OCI-LY7 (cell line): ENCODE data around the gene PCDHB8. TPM values are rescaled to one million over a fixed set of nuclear protein-coding genes. Genes with fewer than 3 reads are reported as not detected.
"Not testable (repeated sequence)": the region's sequence is repeated elsewhere in the genome, so short reads cannot be mapped to it uniquely, and the experiment has no call there.

Experiments
- BruUV-seq: library from RNA; stranded (reverse); fragments of 400-500 nt; replicated peaks from 2 replicates; lab custom pipeline; 2021; lab: Mats Ljungman, UMichigan
- CTCF ChIA-PET: fragments of 300-600 bp; sonication (Branson Sonifier 250); formaldehyde crosslinking; loops from one replicate; lab custom pipeline; 2022; ENCODE audit warnings: antibody characterized with exemption; ENCODE audit not compliant: unreplicated experiment; lab: Charles Lee
- POLR2A ChIA-PET: fragments of 300-600 bp; sonication (Branson Sonifier 250); formaldehyde crosslinking; loops from one replicate; lab custom pipeline; 2022; ENCODE audit warnings: antibody characterized with exemption; lab: Charles Lee
- DNase-seq: peaks from one replicate; pipeline ENCODE4 v3.0.0-alpha.2; 2015; ENCODE audit warnings: low spot score
- H2AFZ ChIP-seq: fragments of 200-600 bp; sonication (generic), shearing (Covaris generic); 2 replicates; pipeline ENCODE4 v1.6.1; 2014; ENCODE audit warnings: mild to moderate bottlenecking, antibody characterized with exemption, low read length, moderate library complexity
- H3K27ac ChIP-seq: fragments of 200-600 bp; sonication (generic); 2 replicates; pipeline ENCODE4 v1.5.1; 2014; ENCODE audit warnings: mixed run types, low read depth, mild to moderate bottlenecking, moderate library complexity, low read length, inconsistent platforms; ENCODE audit not compliant: poor library complexity, severe bottlenecking
- H3K36me3 ChIP-seq: fragments of 200-600 bp; sonication (generic); 2 replicates; pipeline ENCODE4 v1.6.1; 2014; ENCODE audit warnings: mild to moderate bottlenecking, antibody characterized with exemption, low read length, moderate library complexity, mixed read lengths; ENCODE audit not compliant: insufficient read depth
- H3K4me1 ChIP-seq: fragments of 200-600 bp; sonication (generic); 2 replicates; pipeline ENCODE4 v1.5.1; 2014; ENCODE audit warnings: mild to moderate bottlenecking, low read length; ENCODE audit not compliant: insufficient read depth, poor library complexity, severe bottlenecking
- H3K4me2 ChIP-seq: fragments of 200-600 bp; sonication (generic); 2 replicates; pipeline ENCODE4 v1.6.1; 2014; ENCODE audit warnings: mild to moderate bottlenecking, low read length
- H3K4me3 ChIP-seq: fragments of 200-600 bp; sonication (generic); 2 replicates; pipeline ENCODE4 v1.5.1; 2014; ENCODE audit warnings: mild to moderate bottlenecking, low read depth, low read length; ENCODE audit not compliant: poor library complexity, severe bottlenecking
- H3K79me2 ChIP-seq: fragments of 200-600 bp; sonication (generic); 2 replicates; pipeline ENCODE4 v1.6.1; 2016; ENCODE audit warnings: low read depth, mild to moderate bottlenecking, low read length, moderate library complexity, mixed read lengths; ENCODE audit not compliant: insufficient read depth
- H3K9me2 ChIP-seq: fragments of 200-600 bp; sonication (generic); 2 replicates; pipeline ENCODE4 v1.6.1; 2016; ENCODE audit warnings: mild to moderate bottlenecking, low read length, mixed read lengths; ENCODE audit not compliant: insufficient read depth
- H3K9me3 ChIP-seq: fragments of 200-600 bp; sonication (generic); 2 replicates; pipeline ENCODE4 v1.6.1; 2014; ENCODE audit warnings: mild to moderate bottlenecking, mixed run types, low read length, mixed read lengths
- H4K20me1 ChIP-seq: fragments of 200-600 bp; sonication (generic); 2 replicates; pipeline ENCODE4 v1.6.1; 2014; ENCODE audit warnings: mild to moderate bottlenecking, antibody characterized with exemption, low read length, moderate library complexity, mixed read lengths; ENCODE audit not compliant: insufficient read depth
- EZH2phosphoT487 ChIP-seq: fragments of 200-600 bp; sonication (generic); IDR thresholded peaks from 2 replicates; pipeline ENCODE4 v1.6.1; 2018; ENCODE audit warnings: low read depth, borderline replicate concordance, mild to moderate bottlenecking, mixed run types, antibody characterized with exemption, low read length, moderate library complexity, mixed read lengths
- intact Hi-C: fragments of 100-400 bp; cut with micrococcal nuclease; formaldehyde crosslinking; loops from one replicate; pipeline ENCODE4 v1.10.0; 2022; ENCODE audit not compliant: unreplicated experiment
- total RNA-seq, 2 experiments: library from RNA; depleted of rRNA in 1 of 2; stranded (reverse); fragments of >200 nt in 1 of 2; shearing (Covaris generic) in 1 of 2; gene quantifications; 2 replicates each; pipeline ENCODE4 v1.2.3, GENCODE V29; 2014 to 2022
- TF ChIP-seq, protein P1 (sequence below): fragments of 200-600 bp; sonication (generic); conservative IDR thresholded peaks from 2 replicates; pipeline ENCODE4 v1.5.1; 2014; ENCODE audit warnings: mild to moderate bottlenecking, antibody characterized with exemption, low read length, moderate library complexity, mixed read lengths

Gene PCDHB8
- total RNA-seq, 2 experiments from 2014 or later: not detected

DNA sequence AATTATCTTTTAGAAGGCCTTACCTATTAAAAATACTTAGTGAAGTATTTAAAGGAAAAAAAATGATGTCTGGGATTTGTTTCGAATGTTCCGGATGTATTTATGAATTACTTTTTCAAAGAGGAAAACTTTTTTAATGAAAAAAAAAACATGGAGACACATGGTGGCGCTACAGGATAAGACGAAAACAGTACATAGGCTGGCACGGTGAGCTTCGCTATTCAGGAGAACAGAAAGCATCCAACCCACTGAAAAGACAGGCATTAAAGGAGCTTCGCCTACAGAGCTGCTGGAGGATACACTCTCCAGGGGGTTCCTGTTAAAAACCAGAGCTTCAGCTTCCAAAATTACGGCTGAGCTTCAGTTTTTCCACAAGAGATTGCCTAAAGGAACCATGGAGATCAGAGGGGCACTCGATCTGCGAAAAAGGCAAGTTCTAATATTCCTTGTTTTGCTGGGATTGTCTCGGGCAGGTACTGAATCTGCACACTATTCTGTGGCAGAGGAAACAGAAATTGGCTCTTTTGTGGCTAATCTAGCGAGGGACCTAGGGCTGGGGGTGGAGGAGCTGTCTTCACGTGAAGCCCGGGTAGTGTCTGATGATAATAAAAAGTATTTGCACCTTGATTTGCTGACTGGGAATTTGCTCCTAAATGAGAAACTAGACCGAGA, 45.7 kb downstream of the PCDHB8 start, which contains the start of gene PCDHB14:
Gene PCDHB14 (plus strand): TSS at position 232 of the 672 bp plus-strand sequence. CDS start 163 bp downstream, at position 395.
- POLR2A ChIA-PET: interaction anchor here (0.7 to 0.8 kb wide), 2 partner anchors 17 to 1158 kb away, joined by 3 to 4 read pairs; no protein-coding TSS in a partner anchor
- TF ChIP-seq EZH2phosphoT487: no peak
- TF ChIP-seq, protein P1, sequence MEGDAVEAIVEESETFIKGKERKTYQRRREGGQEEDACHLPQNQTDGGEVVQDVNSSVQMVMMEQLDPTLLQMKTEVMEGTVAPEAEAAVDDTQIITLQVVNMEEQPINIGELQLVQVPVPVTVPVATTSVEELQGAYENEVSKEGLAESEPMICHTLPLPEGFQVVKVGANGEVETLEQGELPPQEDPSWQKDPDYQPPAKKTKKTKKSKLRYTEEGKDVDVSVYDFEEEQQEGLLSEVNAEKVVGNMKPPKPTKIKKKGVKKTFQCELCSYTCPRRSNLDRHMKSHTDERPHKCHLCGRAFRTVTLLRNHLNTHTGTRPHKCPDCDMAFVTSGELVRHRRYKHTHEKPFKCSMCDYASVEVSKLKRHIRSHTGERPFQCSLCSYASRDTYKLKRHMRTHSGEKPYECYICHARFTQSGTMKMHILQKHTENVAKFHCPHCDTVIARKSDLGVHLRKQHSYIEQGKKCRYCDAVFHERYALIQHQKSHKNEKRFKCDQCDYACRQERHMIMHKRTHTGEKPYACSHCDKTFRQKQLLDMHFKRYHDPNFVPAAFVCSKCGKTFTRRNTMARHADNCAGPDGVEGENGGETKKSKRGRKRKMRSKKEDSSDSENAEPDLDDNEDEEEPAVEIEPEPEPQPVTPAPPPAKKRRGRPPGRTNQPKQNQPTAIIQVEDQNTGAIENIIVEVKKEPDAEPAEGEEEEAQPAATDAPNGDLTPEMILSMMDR: peak; percentile 73
- Histone ChIP-seq H3K4me1 (no peaks in the 10 kb centered on the region), H3K79me2 (no peaks in the 10 kb centered on the region), H3K9me3 (no peaks in the 10 kb centered on the region), H3K9me2 (no peaks in the 10 kb centered on the region), H3K36me3 (no peaks in the 10 kb centered on the region), H3K4me3 (no peak within 1 kb of the TSS), H4K20me1 (no peaks in the 10 kb centered on the region), H2AFZ (no peak within 1 kb of the TSS), H3K27ac (no peak within 1 kb of the TSS), H3K4me2 (peak within 1 kb of the TSS; percentile 39; the same call in 1 of the 2 replicates)
- BruUV-seq: no TSS peak
- intact Hi-C loops: no loop called here
- CTCF ChIA-PET: interaction anchor here (0.5 to 1.0 kb wide), 2 partner anchors 23 to 97 kb away, joined by 3 read pairs; partner anchors contain the start of gene TAF7
- DNase-seq: peak; percentile 34

GRCh38 chr5:141224844-141225243, 47.3 kb downstream of the PCDHB8 start:
- DNase-seq, H3K4me1 ChIP-seq, H3K4me2 ChIP-seq, BruUV-seq, H3K79me2 ChIP-seq, H3K9me3 ChIP-seq, H4K20me1 ChIP-seq, H3K27ac ChIP-seq, H2AFZ ChIP-seq, intact Hi-C loops, POLR2A ChIA-PET, CTCF ChIA-PET, H3K4me3 ChIP-seq, H3K9me2 ChIP-seq, H3K36me3 ChIP-seq: not testable (repeated sequence)

- H3K27ac ChIP-seq, H3K4me2 ChIP-seq: not testable (repeated sequence)
Measured at GRCh38 chr5:141225421-141225820, 47.8 kb downstream of the PCDHB8 start.

More at GRCh38 chr5:141225421-141225820, 47.8 kb downstream of the PCDHB8 start:
- DNase-seq, H3K9me3 ChIP-seq, H3K4me3 ChIP-seq, H3K9me2 ChIP-seq, POLR2A ChIA-PET, BruUV-seq, H2AFZ ChIP-seq, H4K20me1 ChIP-seq, H3K4me1 ChIP-seq, H3K79me2 ChIP-seq, H3K36me3 ChIP-seq, intact Hi-C loops, CTCF ChIA-PET: not testable (repeated sequence)

Other genes starting within 250 kb of the PCDHB8 start
Only the 30 nearest of the 36 such genes appear.
- not detected in 2 replicates for gene PCDHAC2, start 211.3 kb upstream of the PCDHB8 start, total RNA-seq (2014; rRNA removed; shearing (Covaris generic))
- not detected in 2 replicates for gene PCDHAC2, start 211.3 kb upstream of the PCDHB8 start, total RNA-seq (2022)
- gene PCDHB1, start 126.4 kb upstream of the PCDHB8 start, total RNA-seq (2014; rRNA removed; shearing (Covaris generic)): not detected in 2 replicates
- not detected in 2 replicates for gene PCDHB1, start 126.4 kb upstream of the PCDHB8 start, total RNA-seq (2022)
- gene PCDHB2, start 83.2 kb upstream of the PCDHB8 start, total RNA-seq (2014; rRNA removed; shearing (Covaris generic)): not detected in 2 replicates
- gene PCDHB2, start 83.2 kb upstream of the PCDHB8 start, total RNA-seq (2022): not detected in 2 replicates
- gene PCDHB3, start 77.3 kb upstream of the PCDHB8 start, total RNA-seq (2014; rRNA removed; shearing (Covaris generic)): not detected in 2 replicates
- not detected in 2 replicates for gene PCDHB3, start 77.3 kb upstream of the PCDHB8 start, total RNA-seq (2022)
- gene PCDHB4, start 56.0 kb upstream of the PCDHB8 start, total RNA-seq (2014; rRNA removed; shearing (Covaris generic)): not detected in 2 replicates
- gene PCDHB4, start 56.0 kb upstream of the PCDHB8 start, total RNA-seq (2022): not detected in 2 replicates
- not detected in 2 replicates for gene PCDHB5, start 42.6 kb upstream of the PCDHB8 start, total RNA-seq (2014; rRNA removed; shearing (Covaris generic))
- not detected in 2 replicates for gene PCDHB5, start 42.6 kb upstream of the PCDHB8 start, total RNA-seq (2022)
- not detected in 2 replicates for gene PCDHB6, start 27.7 kb upstream of the PCDHB8 start, total RNA-seq (2014; rRNA removed; shearing (Covaris generic))
- gene PCDHB6, start 27.7 kb upstream of the PCDHB8 start, total RNA-seq (2022): not detected in 2 replicates
- gene PCDHB7, start 5.1 kb upstream of the PCDHB8 start, total RNA-seq (2014; rRNA removed; shearing (Covaris generic)): not detected in 2 replicates
- not detected in 2 replicates for gene PCDHB7, start 5.1 kb upstream of the PCDHB8 start, total RNA-seq (2022)
- gene PCDHB16, start 4.6 kb downstream of the PCDHB8 start, total RNA-seq (2014; rRNA removed; shearing (Covaris generic)): not detected in 2 replicates
- not detected in 2 replicates for gene PCDHB16, start 4.6 kb downstream of the PCDHB8 start, total RNA-seq (2022)
- 0.06 TPM in 1 of 2 replicates, not detected in the other for gene PCDHB9, start 9.4 kb downstream of the PCDHB8 start, total RNA-seq (2014; rRNA removed; shearing (Covaris generic))
- 0.33 TPM in 1 of 2 replicates, not detected in the other for gene PCDHB9, start 9.4 kb downstream of the PCDHB8 start, total RNA-seq (2022)
- 0.08 TPM in 1 of 2 replicates, not detected in the other for gene PCDHB10, start 14.6 kb downstream of the PCDHB8 start, total RNA-seq (2014; rRNA removed; shearing (Covaris generic))
- not detected in 2 replicates for gene PCDHB10, start 14.6 kb downstream of the PCDHB8 start, total RNA-seq (2022)
- gene PCDHB11, start 21.8 kb downstream of the PCDHB8 start, total RNA-seq (2014; rRNA removed; shearing (Covaris generic)): not detected in 2 replicates
- not detected in 2 replicates for gene PCDHB11, start 21.8 kb downstream of the PCDHB8 start, total RNA-seq (2022)
- gene PCDHB12, start 30.9 kb downstream of the PCDHB8 start, total RNA-seq (2014; rRNA removed; shearing (Covaris generic)): not detected in 2 replicates
- not detected in 2 replicates for gene PCDHB12, start 30.9 kb downstream of the PCDHB8 start, total RNA-seq (2022)
- 0.22 TPM in 1 of 2 replicates, not detected in the other for gene PCDHB13, start 36.1 kb downstream of the PCDHB8 start, total RNA-seq (2014; rRNA removed; shearing (Covaris generic))
- not detected in 2 replicates for gene PCDHB13, start 36.1 kb downstream of the PCDHB8 start, total RNA-seq (2022)
- gene PCDHB14, start 45.6 kb downstream of the PCDHB8 start, total RNA-seq (2014; rRNA removed; shearing (Covaris generic)): 0.22 TPM in 1 of 2 replicates, not detected in the other
- gene PCDHB14, start 45.6 kb downstream of the PCDHB8 start, total RNA-seq (2022): not detected in 2 replicates
- gene PCDHB15, start 67.6 kb downstream of the PCDHB8 start, total RNA-seq (2014; rRNA removed; shearing (Covaris generic)): not detected in 2 replicates
- gene PCDHB15, start 67.6 kb downstream of the PCDHB8 start, total RNA-seq (2022): not detected in 2 replicates
- 0.16 and 0.95 TPM in 2 replicates for gene SLC25A2, start 126.3 kb downstream of the PCDHB8 start, total RNA-seq (2014; rRNA removed; shearing (Covaris generic))
- gene SLC25A2, start 126.3 kb downstream of the PCDHB8 start, total RNA-seq (2022): 0.70 and 1.6 TPM in 2 replicates
- gene TAF7, start 143.0 kb downstream of the PCDHB8 start, total RNA-seq (2014; rRNA removed; shearing (Covaris generic)): 115 and 126 TPM in 2 replicates
- gene TAF7, start 143.0 kb downstream of the PCDHB8 start, total RNA-seq (2022): 103 and 113 TPM in 2 replicates
- gene PCDHGA1, start 152.7 kb downstream of the PCDHB8 start, total RNA-seq (2014; rRNA removed; shearing (Covaris generic)): 1.3 and 1.8 TPM in 2 replicates
- gene PCDHGA1, start 152.7 kb downstream of the PCDHB8 start, total RNA-seq (2022): 1.7 and 1.9 TPM in 2 replicates
- gene PCDHGA2, start 161.0 kb downstream of the PCDHB8 start, total RNA-seq (2014; rRNA removed; shearing (Covaris generic)): 0.19 and 0.51 TPM in 2 replicates
- gene PCDHGA2, start 161.0 kb downstream of the PCDHB8 start, total RNA-seq (2022): 0.74 and 1.1 TPM in 2 replicates
- gene PCDHGA3, start 166.0 kb downstream of the PCDHB8 start, total RNA-seq (2014; rRNA removed; shearing (Covaris generic)): 0.21 and 0.25 TPM in 2 replicates
- 0.36 and 0.65 TPM in 2 replicates for gene PCDHGA3, start 166.0 kb downstream of the PCDHB8 start, total RNA-seq (2022)
- 2.8 and 4.1 TPM in 2 replicates for gene PCDHGB1, start 172.3 kb downstream of the PCDHB8 start, total RNA-seq (2014; rRNA removed; shearing (Covaris generic))
- gene PCDHGB1, start 172.3 kb downstream of the PCDHB8 start, total RNA-seq (2022): 2.8 and 3.0 TPM in 2 replicates
- 1.9 and 3.5 TPM in 2 replicates for gene PCDHGA4, start 177.2 kb downstream of the PCDHB8 start, total RNA-seq (2014; rRNA removed; shearing (Covaris generic))
- 1.8 and 1.9 TPM in 2 replicates for gene PCDHGA4, start 177.2 kb downstream of the PCDHB8 start, total RNA-seq (2022)
- 8.3 and 9.3 TPM in 2 replicates for gene PCDHGB2, start 182.2 kb downstream of the PCDHB8 start, total RNA-seq (2014; rRNA removed; shearing (Covaris generic))
- 9.2 and 10.9 TPM in 2 replicates for gene PCDHGB2, start 182.2 kb downstream of the PCDHB8 start, total RNA-seq (2022)
- gene PCDHGA5, start 186.4 kb downstream of the PCDHB8 start, total RNA-seq (2014; rRNA removed; shearing (Covaris generic)): 5.2 and 6.1 TPM in 2 replicates
- gene PCDHGA5, start 186.4 kb downstream of the PCDHB8 start, total RNA-seq (2022): 4.6 and 4.9 TPM in 2 replicates
- 3.5 and 5.8 TPM in 2 replicates for gene PCDHGB3, start 192.5 kb downstream of the PCDHB8 start, total RNA-seq (2014; rRNA removed; shearing (Covaris generic))
- gene PCDHGB3, start 192.5 kb downstream of the PCDHB8 start, total RNA-seq (2022): 6.1 and 6.3 TPM in 2 replicates
- 6.3 and 7.2 TPM in 2 replicates for gene PCDHGA6, start 196.1 kb downstream of the PCDHB8 start, total RNA-seq (2014; rRNA removed; shearing (Covaris generic))
- 5.5 and 6.2 TPM in 2 replicates for gene PCDHGA6, start 196.1 kb downstream of the PCDHB8 start, total RNA-seq (2022)
- 4.7 and 6.4 TPM in 2 replicates for gene PCDHGA7, start 205.0 kb downstream of the PCDHB8 start, total RNA-seq (2014; rRNA removed; shearing (Covaris generic))
- 5.6 TPM in 2 replicates for gene PCDHGA7, start 205.0 kb downstream of the PCDHB8 start, total RNA-seq (2022)
- gene PCDHGB4, start 209.9 kb downstream of the PCDHB8 start, total RNA-seq (2014; rRNA removed; shearing (Covaris generic)): 8.7 and 9.3 TPM in 2 replicates
- gene PCDHGB4, start 209.9 kb downstream of the PCDHB8 start, total RNA-seq (2022): 6.5 and 6.9 TPM in 2 replicates
- gene PCDHGA8, start 214.8 kb downstream of the PCDHB8 start, total RNA-seq (2014; rRNA removed; shearing (Covaris generic)): 5.0 and 5.3 TPM in 2 replicates
- gene PCDHGA8, start 214.8 kb downstream of the PCDHB8 start, total RNA-seq (2022): 3.8 and 4.7 TPM in 2 replicates